ENCODE measurements around the gene SHANK2. TPM values are rescaled to one million over a fixed set of nuclear protein-coding genes. Genes with fewer than 3 reads are reported as not detected.
A peak's percentile ranks its signal among the peaks of the same experiment; 100 is the strongest.

SHANK2 gene
- total RNA-seq, 1 experiment from 2014 or later = 23.8 TPM

- Histone ChIP-seq H3K56ac (ENCODE audit: insufficient read length, low read depth, low read length) (no peak overlapping the region), H2BK5ac (ENCODE audit: insufficient read length, low read length) (no peak overlapping the region), H4K5ac (ENCODE audit: insufficient read length, low read depth, low read length) (no peak overlapping the region), H3K9me3 (ENCODE audit: control insufficient read depth, low read depth, low read length) (no peaks in the 10 kb centered on the region), H3K14ac (ENCODE audit: insufficient read depth, low read length) (no peak overlapping the region), H3K27me3 (ENCODE audit: insufficient read depth, low read length) (no peaks in the 10 kb centered on the region), H4K20me1 (ENCODE audit: control insufficient read depth, insufficient read depth, insufficient read length) (no peaks in the 10 kb centered on the region), H4K8ac (replicated peaks; ENCODE audit: insufficient read length, low read depth, low read length) (no peak overlapping the region), H3K4me1 (ENCODE audit: insufficient read depth, low read length) (peaks cover 11% of the 10 kb centered on the region), H3K9ac (ENCODE audit: extremely low read depth, insufficient read length, low read length) (no peak overlapping the region), H3K79me2 (ENCODE audit: insufficient read depth, low read length) (peaks cover 26% of the 10 kb centered on the region; the same call in 1 of the 2 replicates), H3K4ac (ENCODE audit: low read depth, low read length) (no peak overlapping the region), H3T11ph (ENCODE audit: low read length) (no peak overlapping the region), H2BK20ac (ENCODE audit: low read depth, low read length, poor library complexity, severe bottlenecking) (no peak overlapping the region), H2BK120ac (ENCODE audit: low read depth, low read length, poor library complexity, severe bottlenecking) (no peak overlapping the region), H3K18ac (ENCODE audit: insufficient read length, low read depth, low read length) (no peak overlapping the region), H2AK5ac (ENCODE audit: insufficient read length, low read length) (no peak overlapping the region), H2BK12ac (ENCODE audit: insufficient read length, low read depth, low read length) (no peak overlapping the region), H3K23ac (ENCODE audit: insufficient read length, low read depth, low read length) (no peak overlapping the region), H3K23me2 (ENCODE audit: insufficient read length, low read depth, low read length, poor library complexity, severe bottlenecking) (peaks cover 9% of the 10 kb centered on the region), H4K91ac (ENCODE audit: insufficient read length, low read depth, low read length) (no peak overlapping the region), H2BK15ac (ENCODE audit: low read depth, low read length) (no peak overlapping the region), H3K4me2 (ENCODE audit: insufficient read depth, insufficient read length, low read length) (no peak overlapping the region), H2AFZ (ENCODE audit: low read length) (no peak overlapping the region), H3K79me1 (ENCODE audit: insufficient read depth, low read depth, low read length, poor library complexity, severe bottlenecking) (peaks cover 6% of the 10 kb centered on the region), H3K27ac (ENCODE audit: insufficient read length, low read depth, low read length) (no peak overlapping the region)
- no peak for TF ChIP-seq CTCF (conservative IDR thresholded peaks at IDR 0.05)
- DNase-seq = peak; percentile 6
- no CpG with 5 or more reads among the region's 6 CpGs for WGBS (ENCODE audit: extremely low coverage, insufficient read length, low lambda C conversion rate)
- peaks cover 10 to 37% (median 17%) of the 10 kb centered on the region in 3 experiments for H3K36me3 Mint-ChIP-seq (ENCODE audit: insufficient read depth in 1 of 3, low read depth in 3 of 3)
- no peaks in the 10 kb centered on the region for H3K27me3 Mint-ChIP-seq (ENCODE audit: low read depth)
- peaks cover 41 to 56% of the 10 kb centered on the region in 2 experiments for H3K4me1 Mint-ChIP-seq
- no peaks in the 10 kb centered on the region for H3K9me3 Mint-ChIP-seq
- peak overlapping the region in 1 of 3 experiments; percentile 95; a peak in 4 of 7 replicates for H3K27ac Mint-ChIP-seq
- no peak overlapping the region for H3K4me3 Mint-ChIP-seq
Observed at GRCh38 chr11:71241721-71242259, 10.6 kb downstream of the SHANK2 start.

Data from H9 (cell line).